ENCODE data around the gene ITPR1.

DNA sequence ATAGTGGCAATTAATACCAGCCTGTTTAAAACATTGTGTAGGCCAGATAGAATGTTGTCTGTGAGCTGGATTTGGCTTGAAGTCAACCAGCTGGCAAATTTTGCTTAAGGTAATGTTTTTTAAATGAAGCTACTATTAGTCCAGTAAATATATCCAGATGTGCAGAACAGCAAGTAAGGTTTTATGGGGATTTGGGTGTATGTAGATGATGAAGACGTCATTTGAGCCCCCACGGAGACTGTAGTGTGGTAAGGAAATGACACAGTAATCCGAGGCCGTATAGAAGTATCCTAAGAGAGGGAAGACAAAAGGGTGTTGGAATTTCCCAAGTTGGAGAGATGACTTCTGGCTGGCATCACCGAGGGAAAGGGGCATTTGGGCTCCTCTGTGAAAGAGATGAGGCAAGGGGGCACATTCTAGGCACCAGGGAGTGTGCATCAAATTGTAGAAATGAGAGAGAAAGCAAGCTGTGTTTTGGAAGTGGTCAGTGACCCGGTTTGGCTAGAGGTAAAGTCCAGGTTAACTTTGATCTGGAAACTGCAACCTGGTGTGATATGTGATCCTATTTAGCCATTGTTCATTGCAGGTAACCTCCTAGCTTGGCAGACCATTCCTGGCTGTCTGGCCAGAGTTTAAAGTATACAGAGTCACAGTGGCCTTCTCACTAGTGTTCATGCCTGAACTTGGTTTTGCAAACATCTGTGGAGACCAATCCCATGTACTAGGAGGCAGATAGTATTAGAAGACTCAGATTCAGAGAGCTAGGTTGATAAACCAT lies 104.2 kb downstream of the ITPR1 start:
- TF ChIP-seq, protein P1, sequence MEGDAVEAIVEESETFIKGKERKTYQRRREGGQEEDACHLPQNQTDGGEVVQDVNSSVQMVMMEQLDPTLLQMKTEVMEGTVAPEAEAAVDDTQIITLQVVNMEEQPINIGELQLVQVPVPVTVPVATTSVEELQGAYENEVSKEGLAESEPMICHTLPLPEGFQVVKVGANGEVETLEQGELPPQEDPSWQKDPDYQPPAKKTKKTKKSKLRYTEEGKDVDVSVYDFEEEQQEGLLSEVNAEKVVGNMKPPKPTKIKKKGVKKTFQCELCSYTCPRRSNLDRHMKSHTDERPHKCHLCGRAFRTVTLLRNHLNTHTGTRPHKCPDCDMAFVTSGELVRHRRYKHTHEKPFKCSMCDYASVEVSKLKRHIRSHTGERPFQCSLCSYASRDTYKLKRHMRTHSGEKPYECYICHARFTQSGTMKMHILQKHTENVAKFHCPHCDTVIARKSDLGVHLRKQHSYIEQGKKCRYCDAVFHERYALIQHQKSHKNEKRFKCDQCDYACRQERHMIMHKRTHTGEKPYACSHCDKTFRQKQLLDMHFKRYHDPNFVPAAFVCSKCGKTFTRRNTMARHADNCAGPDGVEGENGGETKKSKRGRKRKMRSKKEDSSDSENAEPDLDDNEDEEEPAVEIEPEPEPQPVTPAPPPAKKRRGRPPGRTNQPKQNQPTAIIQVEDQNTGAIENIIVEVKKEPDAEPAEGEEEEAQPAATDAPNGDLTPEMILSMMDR (IDR thresholded peaks at IDR 0.05) = no peak
- TF ChIP-seq POLR2A (IDR thresholded peaks at IDR 0.05) = no peak

Data from thyroid gland (tissue), 4 donors.